ENCODE measurements around the gene ARFRP1.

DNA sequence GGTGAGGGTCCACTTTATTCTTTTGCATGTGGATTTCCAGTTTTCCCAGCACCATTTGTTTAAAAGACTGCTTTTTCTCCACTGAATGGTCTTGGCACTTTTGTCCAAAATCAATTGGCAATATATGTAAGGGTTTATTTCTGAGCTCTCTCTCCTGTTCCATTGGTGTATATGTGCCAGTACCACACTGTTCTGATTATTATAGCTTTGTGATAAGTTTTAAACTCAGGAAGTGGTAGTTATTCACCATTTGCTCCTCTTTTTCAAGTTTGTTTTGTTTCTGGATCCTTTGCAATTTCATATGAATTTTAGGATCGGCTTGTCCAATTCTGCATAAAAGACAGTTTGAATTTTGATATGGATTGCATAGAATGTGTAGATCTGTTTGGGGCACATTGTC lies 4.4 kb upstream of the ARFRP1 start:
- TF ChIP-seq POLR2A (IDR thresholded peaks at IDR 0.05) (no peak), POLR2AphosphoS5 (IDR thresholded peaks at IDR 0.05) (no peak)
- TF ChIP-seq, protein P1, sequence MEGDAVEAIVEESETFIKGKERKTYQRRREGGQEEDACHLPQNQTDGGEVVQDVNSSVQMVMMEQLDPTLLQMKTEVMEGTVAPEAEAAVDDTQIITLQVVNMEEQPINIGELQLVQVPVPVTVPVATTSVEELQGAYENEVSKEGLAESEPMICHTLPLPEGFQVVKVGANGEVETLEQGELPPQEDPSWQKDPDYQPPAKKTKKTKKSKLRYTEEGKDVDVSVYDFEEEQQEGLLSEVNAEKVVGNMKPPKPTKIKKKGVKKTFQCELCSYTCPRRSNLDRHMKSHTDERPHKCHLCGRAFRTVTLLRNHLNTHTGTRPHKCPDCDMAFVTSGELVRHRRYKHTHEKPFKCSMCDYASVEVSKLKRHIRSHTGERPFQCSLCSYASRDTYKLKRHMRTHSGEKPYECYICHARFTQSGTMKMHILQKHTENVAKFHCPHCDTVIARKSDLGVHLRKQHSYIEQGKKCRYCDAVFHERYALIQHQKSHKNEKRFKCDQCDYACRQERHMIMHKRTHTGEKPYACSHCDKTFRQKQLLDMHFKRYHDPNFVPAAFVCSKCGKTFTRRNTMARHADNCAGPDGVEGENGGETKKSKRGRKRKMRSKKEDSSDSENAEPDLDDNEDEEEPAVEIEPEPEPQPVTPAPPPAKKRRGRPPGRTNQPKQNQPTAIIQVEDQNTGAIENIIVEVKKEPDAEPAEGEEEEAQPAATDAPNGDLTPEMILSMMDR (IDR thresholded peaks at IDR 0.05 in 8 of 11, conservative IDR thresholded peaks at IDR 0.05 in 3 of 11): no peak

Measured in spleen (tissue), 7 donors.